HS-27A (cell line): Measurements from ENCODE around the gene NOTCH3.
A peak's percentile ranks its signal among the peaks of the same experiment; 100 is the strongest.

Source experiments
- DNase-seq: peaks from one replicate; pipeline ENCODE4 v3.0.0-alpha.2; 2012; ENCODE audit warnings: low read depth, missing footprints

The NOTCH3 gene

GRCh38 chr19:15236886-15237285 is 36.1 kb upstream of the NOTCH3 start:
- DNase-seq = no peak

GRCh38 chr19:15235781-15236180 is 35.0 kb upstream of the NOTCH3 start:
- no peak for DNase-seq

- no peak for DNase-seq
These were observed 33.8 kb upstream of the NOTCH3 start for GRCh38 chr19:15234431-15235130.

DNA sequence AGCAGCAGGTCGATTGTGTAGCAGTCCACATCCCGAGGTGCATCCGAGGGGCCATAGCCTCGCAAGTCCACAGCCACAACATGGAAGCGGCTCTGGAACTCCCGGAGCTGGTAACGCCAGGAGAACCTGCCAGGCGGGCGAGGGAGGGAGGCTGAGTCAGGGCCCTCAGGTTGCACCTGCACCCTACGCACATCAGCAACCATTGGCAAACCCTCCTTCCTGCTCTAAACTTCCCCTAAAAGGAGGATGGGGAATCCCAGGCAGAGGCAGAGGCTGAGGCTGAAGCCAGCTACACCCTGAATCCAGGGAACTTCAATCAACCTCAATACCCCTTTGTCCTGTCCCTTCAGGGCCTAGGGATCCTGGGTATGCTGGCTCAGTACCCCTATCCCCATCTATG is 30.5 kb upstream of the NOTCH3 start:
- no peak for DNase-seq

GRCh38 chr19:15227261-15227660 is 26.5 kb upstream of the NOTCH3 start:
- no peak for DNase-seq

- no peak for DNase-seq
These were observed 25.0 kb upstream of the NOTCH3 start for GRCh38 chr19:15225760-15226159.

DNA sequence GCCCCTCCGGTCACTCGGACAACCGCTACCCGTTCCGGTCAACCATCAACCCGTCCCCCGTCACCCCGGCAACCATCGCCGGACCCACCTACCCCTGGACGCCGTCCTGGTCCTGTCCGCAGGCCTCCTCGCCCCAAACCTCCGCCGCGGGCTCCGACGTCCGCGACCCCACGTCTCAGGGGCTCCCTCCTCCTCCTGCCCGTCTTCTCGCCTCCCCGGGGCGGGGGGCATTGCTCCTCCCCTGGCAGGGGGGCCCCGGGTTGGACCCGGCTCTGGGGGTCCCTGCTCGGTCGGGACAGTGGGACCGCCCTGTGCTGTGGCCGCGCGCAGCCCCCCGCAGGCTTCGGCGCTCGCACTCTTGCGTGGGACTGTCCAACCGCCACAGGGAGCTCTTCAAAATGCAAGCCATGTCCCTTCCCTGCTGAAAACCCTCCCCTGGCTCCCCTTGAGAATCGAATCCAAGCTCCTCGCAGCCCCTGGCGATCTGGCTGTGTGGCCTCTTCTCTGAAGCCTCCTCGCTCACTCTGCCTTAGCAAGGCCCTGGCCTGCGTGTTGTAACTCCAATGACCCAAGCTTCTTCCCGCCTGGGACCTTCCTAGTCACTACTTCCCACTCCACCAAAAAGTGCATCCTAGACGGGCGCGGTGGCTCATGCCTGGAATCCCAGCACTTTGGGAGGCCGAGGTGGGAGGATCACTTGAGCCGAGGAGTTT is 23.0 kb upstream of the NOTCH3 start:
- DNase-seq = no peak

- peak; percentile 55 for DNase-seq
These were observed 22.2 kb upstream of the NOTCH3 start for GRCh38 chr19:15222738-15223648.

GRCh38 chr19:15220833-15221232 is 20.0 kb upstream of the NOTCH3 start:
- DNase-seq = no peak

DNA sequence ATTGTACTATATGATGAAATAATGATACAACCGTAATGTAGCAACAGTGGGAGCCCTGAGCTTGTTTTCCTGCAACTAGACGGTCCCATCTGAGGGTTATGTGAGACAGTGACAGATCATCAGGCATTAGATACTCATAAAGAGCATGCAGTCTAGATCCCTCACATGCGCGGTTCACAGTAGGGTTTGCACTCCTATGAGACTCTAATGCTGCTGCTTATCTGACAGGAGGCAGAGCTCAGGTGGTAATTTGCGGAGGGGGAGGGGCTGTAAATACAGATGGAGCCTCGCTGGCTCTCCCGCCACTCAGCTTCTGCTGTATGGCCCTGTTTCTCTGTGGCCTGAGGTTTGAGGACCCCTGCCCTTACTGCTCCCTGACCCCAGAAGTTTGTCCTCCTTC is 17.7 kb upstream of the NOTCH3 start:
- DNase-seq = no peak

- no peak for DNase-seq
These were observed 15.6 kb upstream of the NOTCH3 start for GRCh38 chr19:15216363-15216762.

- DNase-seq = no peak
These were observed 13.1 kb upstream of the NOTCH3 start for GRCh38 chr19:15213715-15214381.

DNA sequence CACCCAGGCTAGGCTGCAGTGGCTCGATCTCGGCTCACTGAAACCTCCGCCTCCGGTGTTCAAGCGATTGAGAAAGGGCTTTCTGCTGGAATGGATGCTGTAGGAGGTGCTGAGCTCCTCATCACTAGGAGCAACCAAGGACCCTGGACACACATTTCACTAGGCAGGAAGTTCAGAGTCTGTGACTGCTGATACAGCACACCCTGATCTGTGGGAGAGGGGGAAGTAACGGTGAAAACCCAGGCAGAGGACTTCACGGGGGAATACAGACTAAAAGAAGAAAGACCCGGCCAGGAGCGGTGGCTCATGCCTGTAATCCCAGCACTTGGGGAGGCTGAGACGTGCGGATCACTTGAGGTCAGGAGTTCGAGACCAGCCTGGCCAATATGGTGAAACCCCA is 11.9 kb upstream of the NOTCH3 start:
- no peak for DNase-seq

DNA sequence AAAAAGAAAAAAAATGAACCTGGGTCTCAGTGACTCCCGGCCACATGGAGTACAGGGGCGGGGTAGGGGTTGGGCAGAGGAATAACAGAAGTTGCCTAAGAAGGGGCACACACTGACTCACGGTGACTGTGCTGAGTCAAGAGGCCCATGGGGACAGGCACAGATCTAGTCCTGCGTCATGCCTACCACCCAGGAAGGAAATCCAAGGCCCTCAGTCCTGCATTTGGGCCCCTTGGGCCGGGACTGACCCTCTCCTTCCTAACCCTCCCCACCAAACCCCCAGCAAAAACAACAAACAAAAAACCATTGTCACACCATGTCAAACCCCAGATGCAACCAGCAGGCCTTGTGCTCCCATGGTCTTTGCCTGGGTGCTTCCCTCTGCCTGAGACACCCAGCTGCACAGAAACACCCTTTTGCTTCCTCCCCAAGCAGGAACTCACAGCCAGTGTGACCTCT is 9.6 kb upstream of the NOTCH3 start:
- DNase-seq = peak; percentile 62

GRCh38 chr19:15201374-15202023 is 704 bp upstream of the NOTCH3 start:
- no peak for DNase-seq

DNA sequence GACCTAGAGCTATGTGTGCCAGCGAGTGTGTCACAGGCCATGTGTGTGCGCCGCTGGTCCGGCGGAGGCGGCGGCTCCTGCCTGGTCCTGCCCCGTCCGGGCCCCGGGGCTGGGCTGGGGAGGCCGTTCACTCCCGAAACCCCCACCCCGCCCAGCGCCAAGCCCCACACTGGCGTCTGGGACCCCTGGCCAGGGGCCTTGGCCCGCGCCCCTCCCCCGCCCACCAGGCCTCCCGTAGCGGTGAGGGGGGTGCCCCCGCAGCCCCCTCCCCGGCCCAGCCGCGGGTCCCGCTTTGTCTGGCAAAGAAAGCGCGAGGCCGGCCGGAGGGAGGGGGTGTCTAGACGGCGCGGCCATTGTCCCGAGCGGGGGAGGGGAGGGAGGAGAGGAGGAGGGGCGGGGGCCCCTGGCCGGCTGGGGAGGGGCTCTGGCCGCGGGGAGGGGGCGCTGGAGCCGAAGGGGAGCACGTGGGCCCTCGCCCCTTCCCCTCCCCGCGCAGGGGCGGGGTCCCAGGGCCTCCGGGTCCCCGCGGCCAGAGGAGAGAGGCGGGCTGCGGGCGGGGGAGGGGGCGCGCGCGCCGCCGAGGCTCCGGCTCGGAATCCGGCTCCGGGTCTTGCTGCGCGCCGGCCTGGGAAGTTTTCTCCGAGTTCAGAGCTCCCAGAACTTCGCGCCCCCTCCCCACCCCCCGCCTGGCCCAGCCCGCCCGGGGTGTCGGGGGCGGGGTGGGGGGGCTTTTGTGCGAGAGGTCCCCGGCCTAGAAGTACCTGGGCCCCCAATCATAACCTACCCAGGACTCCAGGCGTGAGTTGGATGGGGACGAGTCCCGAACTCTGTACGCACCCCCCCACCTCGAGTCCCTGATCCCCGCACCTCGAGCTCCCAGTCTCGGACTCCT is 888 bp downstream of the NOTCH3 start:
- no peak for DNase-seq

GRCh38 chr19:15198951-15199660 is 1.7 kb downstream of the NOTCH3 start:
- DNase-seq = no peak

GRCh38 chr19:15197942-15198341 is 2.9 kb downstream of the NOTCH3 start:
- DNase-seq = no peak

- DNase-seq = no peak
These were observed 3.4 kb downstream of the NOTCH3 start for GRCh38 chr19:15197275-15197941.
